ENCODE measurements around the gene WWOX. TPM values are rescaled to one million over a fixed set of nuclear protein-coding genes. Genes with fewer than 3 reads are reported as not detected.
"Not testable (repeated sequence)": the region's sequence is repeated elsewhere in the genome, so short reads cannot be mapped to it uniquely, and the experiment has no call there.

WWOX gene
- total RNA-seq, 1 donor from 2014 or later, result 18.6 TPM

GRCh38 chr16:78597809-78598570 lies 498.5 kb downstream of the WWOX start:
- Mint-ChIP-seq H3K27ac (ENCODE audit: unreplicated experiment) (no peak overlapping the region), H3K36me3 (ENCODE audit: low read depth, unreplicated experiment) (no peaks in the 10 kb centered on the region), H3K27me3 (ENCODE audit: unreplicated experiment) (peaks cover 3% of the 10 kb centered on the region), H3K4me1 (ENCODE audit: unreplicated experiment) (no peaks in the 10 kb centered on the region), H3K4me3 (ENCODE audit: unreplicated experiment) (no peak overlapping the region), H3K9me3 (ENCODE audit: unreplicated experiment) (no peaks in the 10 kb centered on the region)
- no peak for DNase-seq (ENCODE audit: low spot score)
- TF ChIP-seq CTCF (IDR thresholded peaks at IDR 0.05; ENCODE audit: unreplicated experiment), result no peak

DNA sequence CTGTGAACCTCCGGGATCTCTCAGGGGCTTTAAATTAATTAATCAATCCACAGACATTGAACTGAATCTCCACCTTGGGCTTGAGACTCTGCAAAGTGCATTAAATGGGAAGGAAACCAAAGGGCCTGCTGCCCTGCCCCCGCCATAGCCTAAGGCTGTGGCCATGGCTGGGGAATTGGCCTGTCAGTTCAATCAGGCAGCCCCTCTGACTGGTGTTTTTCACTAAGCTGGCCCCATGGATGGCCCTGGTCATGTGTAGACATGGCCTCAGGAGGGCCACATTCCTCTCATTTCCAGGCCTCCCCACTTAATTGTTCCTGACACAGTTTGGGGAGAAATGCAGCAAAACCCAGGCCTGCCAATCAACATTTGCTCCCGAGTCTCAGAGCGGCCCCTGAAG lies 499.8 kb downstream of the WWOX start:
- DNase-seq (ENCODE audit: low spot score), result no peak
- Mint-ChIP-seq H3K36me3 (ENCODE audit: low read depth, unreplicated experiment) (no peaks in the 10 kb centered on the region), H3K27me3 (ENCODE audit: unreplicated experiment) (no peaks in the 10 kb centered on the region), H3K27ac (ENCODE audit: unreplicated experiment) (no peak overlapping the region), H3K9me3 (ENCODE audit: unreplicated experiment) (no peaks in the 10 kb centered on the region), H3K4me1 (ENCODE audit: unreplicated experiment) (no peaks in the 10 kb centered on the region), H3K4me3 (ENCODE audit: unreplicated experiment) (no peak overlapping the region)
- TF ChIP-seq CTCF (IDR thresholded peaks at IDR 0.05; ENCODE audit: unreplicated experiment), result no peak

- DNase-seq (ENCODE audit: low spot score); H3K9me3 Mint-ChIP-seq (ENCODE audit: unreplicated experiment); H3K36me3 Mint-ChIP-seq (ENCODE audit: low read depth, unreplicated experiment); H3K4me1 Mint-ChIP-seq (ENCODE audit: unreplicated experiment); H3K27ac Mint-ChIP-seq (ENCODE audit: unreplicated experiment); H3K4me3 Mint-ChIP-seq (ENCODE audit: unreplicated experiment); H3K27me3 Mint-ChIP-seq (ENCODE audit: unreplicated experiment): not testable (repeated sequence)
Measured at GRCh38 chr16:78604423-78605062, 505.1 kb downstream of the WWOX start.

DNA sequence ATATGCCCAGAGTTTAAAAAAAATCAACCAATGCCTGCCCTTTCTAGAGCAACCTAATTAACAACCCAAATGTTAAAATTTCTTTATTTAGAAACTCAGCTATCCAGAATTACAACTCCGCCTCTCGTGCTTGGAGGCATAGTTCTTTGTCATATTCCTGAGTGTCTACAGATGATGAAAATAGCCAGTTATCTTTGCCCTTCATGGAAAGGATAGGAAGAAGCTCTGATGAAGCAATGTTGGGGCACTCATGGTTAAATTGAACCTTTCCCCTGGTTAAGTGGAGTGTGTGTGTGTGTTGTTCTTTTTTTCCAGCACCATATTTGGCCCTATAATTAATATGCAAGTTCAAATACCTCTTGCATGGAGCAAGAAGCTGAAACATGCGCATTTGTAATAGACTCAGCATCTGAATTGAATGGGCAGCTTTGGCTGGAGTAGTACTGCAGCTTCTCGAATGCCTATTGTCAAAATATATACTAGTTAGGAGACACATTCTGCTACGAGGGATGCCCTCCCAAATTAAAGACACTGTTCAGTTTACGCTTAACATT lies 506.2 kb downstream of the WWOX start:
- DNase-seq (ENCODE audit: low spot score), result no peak
- Mint-ChIP-seq H3K36me3 (ENCODE audit: low read depth, unreplicated experiment) (no peaks in the 10 kb centered on the region), H3K9me3 (ENCODE audit: unreplicated experiment) (no peaks in the 10 kb centered on the region), H3K4me1 (ENCODE audit: unreplicated experiment) (peaks cover 9% of the 10 kb centered on the region), H3K27me3 (ENCODE audit: unreplicated experiment) (no peaks in the 10 kb centered on the region), H3K4me3 (ENCODE audit: unreplicated experiment) (no peak overlapping the region), H3K27ac (ENCODE audit: unreplicated experiment) (no peak overlapping the region)
- no peak for TF ChIP-seq CTCF (IDR thresholded peaks at IDR 0.05; ENCODE audit: unreplicated experiment)

- DNase-seq (ENCODE audit: low spot score), result no peak
- Mint-ChIP-seq H3K36me3 (ENCODE audit: low read depth, unreplicated experiment) (no peaks in the 10 kb centered on the region), H3K9me3 (ENCODE audit: unreplicated experiment) (no peaks in the 10 kb centered on the region), H3K4me1 (ENCODE audit: unreplicated experiment) (peaks cover 9% of the 10 kb centered on the region), H3K27ac (ENCODE audit: unreplicated experiment) (no peak overlapping the region), H3K27me3 (ENCODE audit: unreplicated experiment) (no peaks in the 10 kb centered on the region), H3K4me3 (ENCODE audit: unreplicated experiment) (no peak overlapping the region)
- TF ChIP-seq CTCF (IDR thresholded peaks at IDR 0.05; ENCODE audit: unreplicated experiment), result no peak
Measured at GRCh38 chr16:78606545-78606944, 507.1 kb downstream of the WWOX start.
